Measurements from ENCODE around the gene CDK6.

GRCh38 chr7:92761391-92762097 lies 74.8 kb downstream of the CDK6 start:
- TF ChIP-seq CTCF (IDR thresholded peaks at IDR 0.05): no peak
- no peak for TF ChIP-seq POLR2A (IDR thresholded peaks at IDR 0.05)

All from thyroid gland (tissue), 4 donors.